Hepatocyte (in vitro differentiated cells): ENCODE data around the gene PLEKHG4.

ENCODE experiments used
- CTCF ChIP-seq: fragments of 200-600 bp; sonication (generic); IDR thresholded peaks from 2 replicates; pipeline ENCODE4 v1.5.1; 2016; ENCODE audit warnings: antibody characterized with exemption, mild to moderate bottlenecking; ENCODE audit not compliant: poor library complexity
- EZH2 ChIP-seq: fragments of 200-600 bp; sonication (generic); IDR thresholded peaks from 2 replicates; pipeline ENCODE4 v1.6.1; 2016; ENCODE audit warnings: antibody characterized with exemption, mild to moderate bottlenecking, borderline replicate concordance
- EZH2phosphoT487 ChIP-seq: fragments of 200-600 bp; sonication (generic); IDR thresholded peaks from one replicate; pipeline ENCODE4 v1.6.1; 2018; ENCODE audit warnings: antibody characterized with exemption, mild to moderate bottlenecking, low read depth, moderate library complexity; ENCODE audit not compliant: unreplicated experiment, severe bottlenecking

GRCh38 chr16:67258161-67258835 is 21.0 kb upstream of the PLEKHG4 start:
- no peak for TF ChIP-seq CTCF
- no peak for TF ChIP-seq EZH2
- no peak for TF ChIP-seq EZH2phosphoT487
